ENCODE results near the gene GRID1.

GRCh38 chr10:85873063-85873462 is 493.5 kb downstream of the GRID1 start:
- TF ChIP-seq ZNF398 (tag by site-specific recombination; IDR thresholded peaks at IDR 0.05) = no peak
- TF ChIP-seq ZBTB10 (tag by site-specific recombination; IDR thresholded peaks at IDR 0.05) = no peak
- no peak for TF ChIP-seq ZNF513 (tag by site-specific recombination; IDR thresholded peaks at IDR 0.05)
- no peak for TF ChIP-seq SP7 (tag by site-specific recombination; IDR thresholded peaks at IDR 0.05)
- TF ChIP-seq PRDM1 (tag by site-specific recombination; IDR thresholded peaks at IDR 0.05) = no peak
- no peak for TF ChIP-seq ZNF596 (tag by site-specific recombination; IDR thresholded peaks at IDR 0.05)
- TF ChIP-seq ZNF692 (tag by site-specific recombination; IDR thresholded peaks at IDR 0.05) = no peak
- no peak for TF ChIP-seq CTCF (tag by site-specific recombination; IDR thresholded peaks at IDR 0.05)
- TF ChIP-seq ZNF768 (tag by site-specific recombination; IDR thresholded peaks at IDR 0.05) = no peak
